Esophagus squamous epithelium (tissue), 4 donors: Measurements from ENCODE around the gene CRYL1.

Source experiments
- CTCF ChIP-seq, 6 experiments: fragments of 450-650 bp in 4 of 6; fragments of 200-600 bp in 2 of 6; sonication (generic) in 2 of 6; IDR thresholded peaks; one replicate each; pipeline ENCODE4 v1.5.1; 2016 to 2019; ENCODE audit warnings: antibody characterized with exemption in 6 of 6, mild to moderate bottlenecking in 4 of 6, moderate library complexity in 4 of 6
- POLR2A ChIP-seq, 4 donors: fragments of 450-650 bp; IDR thresholded peaks; one replicate each; pipeline ENCODE4 v1.6.1; 2017; ENCODE audit warnings: antibody characterized with exemption in 4 of 4, mild to moderate bottlenecking in 4 of 4, moderate library complexity in 3 of 4

- TF ChIP-seq CTCF (IDR thresholded peaks at IDR 0.05) (peak; percentile 38 to 96 (median 94)), POLR2A (IDR thresholded peaks at IDR 0.05) (no peak)
Measured at GRCh38 chr13:20495087-20496023, 30.3 kb downstream of the CRYL1 start.
